DOHH2 (cell line): Measurements from ENCODE around the gene REC8.

Source experiments
- EZH2phosphoT487 ChIP-seq: fragments of 200-600 bp; sonication (generic); IDR thresholded peaks from 2 replicates; pipeline ENCODE4 v1.6.1; 2017; ENCODE audit warnings: borderline replicate concordance, mild to moderate bottlenecking, antibody characterized with exemption, low read length, moderate library complexity, mixed read lengths
- TF ChIP-seq, protein P1 (sequence below): fragments of 200-600 bp; sonication (generic); IDR thresholded peaks from one replicate; pipeline ENCODE4 v1.5.1; 2014; ENCODE audit warnings: antibody characterized with exemption, mild to moderate bottlenecking, low read depth, low read length; ENCODE audit not compliant: poor library complexity, severe bottlenecking

DNA sequence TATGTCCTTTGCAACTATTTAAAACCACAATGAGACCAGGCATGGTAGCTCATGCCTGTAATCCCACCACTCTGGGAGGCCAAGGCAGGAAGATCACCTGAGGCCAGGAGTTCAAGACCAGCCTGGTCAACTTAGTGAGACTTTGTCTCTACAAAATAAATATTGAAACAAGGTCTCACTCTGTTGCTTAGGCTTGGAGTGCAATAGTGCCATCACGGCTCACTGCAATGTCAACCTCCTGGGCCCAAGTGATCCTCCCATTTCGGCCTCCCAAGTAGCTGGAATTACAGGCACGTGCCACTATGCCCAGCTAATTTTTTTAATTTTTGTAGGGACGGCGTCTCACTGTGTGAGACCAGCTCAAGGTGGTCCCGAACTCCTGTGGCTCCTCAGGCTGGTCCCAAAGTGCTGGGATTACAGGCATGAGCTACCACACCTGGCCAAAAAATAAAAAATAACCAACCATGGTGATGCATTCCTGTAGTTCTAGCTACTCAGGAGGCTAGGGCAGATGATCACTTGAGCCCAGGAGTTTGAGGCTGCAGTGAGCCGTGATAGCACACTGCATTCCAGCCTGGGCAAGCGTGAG, 42.4 kb upstream of the REC8 start:
- TF ChIP-seq, protein P1, sequence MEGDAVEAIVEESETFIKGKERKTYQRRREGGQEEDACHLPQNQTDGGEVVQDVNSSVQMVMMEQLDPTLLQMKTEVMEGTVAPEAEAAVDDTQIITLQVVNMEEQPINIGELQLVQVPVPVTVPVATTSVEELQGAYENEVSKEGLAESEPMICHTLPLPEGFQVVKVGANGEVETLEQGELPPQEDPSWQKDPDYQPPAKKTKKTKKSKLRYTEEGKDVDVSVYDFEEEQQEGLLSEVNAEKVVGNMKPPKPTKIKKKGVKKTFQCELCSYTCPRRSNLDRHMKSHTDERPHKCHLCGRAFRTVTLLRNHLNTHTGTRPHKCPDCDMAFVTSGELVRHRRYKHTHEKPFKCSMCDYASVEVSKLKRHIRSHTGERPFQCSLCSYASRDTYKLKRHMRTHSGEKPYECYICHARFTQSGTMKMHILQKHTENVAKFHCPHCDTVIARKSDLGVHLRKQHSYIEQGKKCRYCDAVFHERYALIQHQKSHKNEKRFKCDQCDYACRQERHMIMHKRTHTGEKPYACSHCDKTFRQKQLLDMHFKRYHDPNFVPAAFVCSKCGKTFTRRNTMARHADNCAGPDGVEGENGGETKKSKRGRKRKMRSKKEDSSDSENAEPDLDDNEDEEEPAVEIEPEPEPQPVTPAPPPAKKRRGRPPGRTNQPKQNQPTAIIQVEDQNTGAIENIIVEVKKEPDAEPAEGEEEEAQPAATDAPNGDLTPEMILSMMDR = no peak
- TF ChIP-seq EZH2phosphoT487 = no peak
